NOMO-1 treated with DMSO at 0.1 percent for 48 hours (cell line): ENCODE measurements around the gene PLCD1.

ENCODE experiments used
- DNase-seq: peaks from one replicate; lab custom pipeline; 2025; ENCODE audit not compliant: unreplicated experiment; lab: John Stamatoyannopoulos, UW

PLCD1 gene

DNA sequence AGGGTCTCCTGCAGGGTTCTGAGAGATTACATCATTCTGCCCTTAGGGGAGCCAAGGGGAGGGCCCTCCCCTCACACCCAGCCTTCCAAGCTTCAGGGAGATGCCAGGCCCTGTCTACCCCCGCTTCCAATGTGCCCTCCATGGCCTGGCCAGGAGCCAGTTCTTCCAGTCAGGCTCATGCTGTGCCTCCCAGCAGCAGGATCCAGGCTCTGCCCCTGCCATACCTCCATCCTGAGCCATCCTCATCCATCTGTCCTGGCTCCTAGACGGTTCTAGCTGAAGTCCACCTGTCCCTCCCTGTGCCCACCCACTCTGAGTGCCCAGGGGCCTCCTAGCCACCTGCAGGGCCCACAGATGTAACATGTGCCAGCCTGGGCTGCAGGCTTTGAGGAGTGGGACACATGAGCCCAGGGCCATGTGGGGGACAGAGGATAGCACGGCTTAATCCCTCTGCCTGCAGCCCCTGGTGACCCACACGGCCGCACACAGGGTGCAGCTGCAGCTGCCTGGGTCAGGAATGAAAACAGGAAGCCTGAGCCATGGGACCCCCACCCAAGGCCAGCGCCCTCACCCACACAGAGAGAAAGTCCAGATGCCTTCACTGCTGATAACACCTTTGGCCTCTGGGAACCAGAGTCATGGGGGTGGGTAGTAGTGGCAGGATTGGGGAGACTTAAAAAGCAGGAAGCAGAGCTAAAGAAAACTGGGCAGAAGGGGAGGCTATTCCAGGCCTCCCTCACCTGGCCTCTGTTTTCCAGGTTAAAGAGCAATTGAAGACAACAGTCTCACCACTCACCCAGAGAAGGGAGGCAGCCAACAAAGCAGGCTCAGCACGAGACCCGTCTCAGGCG is 11.8 kb downstream of the PLCD1 start:
- no peak for DNase-seq

DNA sequence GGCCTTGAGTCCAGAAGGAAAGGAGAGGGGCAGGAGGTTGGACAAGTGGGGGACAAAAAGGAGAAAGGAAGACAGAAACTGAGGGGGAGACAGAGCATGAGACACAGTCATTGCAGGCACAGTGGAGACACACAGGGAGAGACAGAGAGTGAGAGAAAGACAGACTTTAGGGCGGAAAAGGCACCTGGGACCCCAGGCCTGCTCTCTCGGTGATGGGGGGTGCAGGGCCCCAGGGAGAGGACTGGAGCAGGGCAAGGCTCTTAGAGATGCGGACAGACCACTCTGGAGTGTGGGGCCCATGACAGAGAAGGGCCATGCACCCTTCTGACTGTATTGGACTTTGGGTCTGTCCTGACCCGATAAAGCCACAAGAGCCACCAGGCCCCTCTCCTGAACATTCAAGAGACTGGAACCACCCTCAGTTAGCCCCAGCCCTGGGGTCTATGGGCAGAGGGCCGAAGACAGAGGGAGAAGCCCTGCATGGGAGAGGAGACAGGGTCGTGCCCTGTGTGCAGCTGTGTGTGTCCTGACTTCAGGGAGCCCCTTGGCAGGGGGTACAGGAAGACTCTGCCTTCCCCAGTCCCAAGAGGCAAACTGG is 12.5 kb downstream of the PLCD1 start:
- no peak for DNase-seq

DNA sequence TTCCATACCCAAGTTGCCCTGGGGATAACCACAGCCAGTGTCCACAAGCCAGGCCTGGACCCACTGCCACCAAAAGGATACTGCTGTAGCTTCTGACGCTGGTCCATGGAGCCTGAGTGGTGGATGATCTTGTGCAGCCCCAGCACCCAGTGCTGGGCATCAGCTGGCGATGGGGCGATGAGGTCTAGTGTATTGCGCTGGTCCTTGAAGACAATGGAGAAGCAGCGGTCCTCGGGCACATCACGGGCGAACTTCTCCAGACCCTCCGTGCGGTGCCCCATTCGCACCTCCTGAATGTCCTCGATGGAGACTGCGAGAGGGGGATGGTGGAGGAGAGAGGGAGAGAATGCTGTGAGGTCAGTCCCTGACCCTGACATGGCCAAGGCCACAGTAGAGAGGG is 13.0 kb downstream of the PLCD1 start:
- no peak for DNase-seq

DNA sequence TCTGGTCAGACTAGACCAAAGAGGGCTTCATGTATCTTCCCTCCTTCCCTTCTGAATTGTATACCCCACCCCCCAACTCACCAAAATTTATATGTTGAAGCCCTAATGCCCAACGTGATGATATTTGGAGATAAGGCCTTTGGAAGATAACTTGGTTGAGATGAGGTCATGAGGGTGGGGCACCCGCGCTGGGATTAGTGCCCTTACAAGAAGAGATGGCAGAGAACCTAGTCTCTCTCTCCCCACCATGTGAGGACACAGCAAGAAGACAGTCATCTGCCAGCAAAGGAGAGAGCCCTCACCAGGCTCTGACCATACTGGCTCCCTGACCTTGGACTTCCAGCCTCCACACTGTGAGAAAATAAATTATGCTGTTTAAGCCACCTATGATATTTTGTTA is 13.5 kb downstream of the PLCD1 start:
- DNase-seq = no peak

DNA sequence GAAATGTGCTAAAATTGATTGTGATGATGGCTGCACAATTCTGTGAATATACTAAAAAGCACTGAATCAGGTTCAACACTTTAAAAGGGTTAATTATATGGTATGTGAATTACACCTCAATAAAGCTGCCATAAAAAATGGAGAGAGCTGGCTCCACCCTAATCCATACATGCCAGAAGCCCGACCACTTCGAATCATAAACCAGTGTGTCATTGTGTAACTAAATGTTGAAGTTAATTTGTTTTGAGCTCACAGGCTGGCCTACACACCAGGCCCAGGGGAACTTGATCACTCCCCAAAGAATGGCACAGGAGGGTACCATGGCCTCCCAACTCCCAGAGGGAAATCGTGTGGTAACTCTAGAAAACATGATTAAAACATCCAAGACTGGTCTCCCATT is 14.0 kb downstream of the PLCD1 start:
- no peak for DNase-seq

DNA sequence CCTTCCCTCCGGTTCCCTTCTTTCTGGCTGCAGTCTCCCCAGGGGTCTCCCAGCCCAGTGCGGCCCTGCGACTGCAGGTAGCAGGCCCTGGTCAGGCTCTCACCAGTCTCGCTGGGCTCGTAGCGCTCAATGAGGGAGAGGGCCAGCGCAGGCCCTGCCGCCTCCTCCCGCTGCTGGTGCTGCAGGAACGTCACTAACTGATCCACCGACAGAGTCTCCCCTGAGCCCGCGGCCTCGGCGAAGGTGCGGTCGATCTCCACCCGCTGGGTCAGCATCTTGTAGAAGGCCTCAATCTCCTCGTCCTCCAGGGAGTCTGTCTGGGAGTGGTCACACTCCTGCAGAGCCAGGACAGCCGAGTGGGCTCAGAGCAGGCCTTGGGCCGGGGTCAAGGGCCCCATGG is 18.3 kb downstream of the PLCD1 start:
- no peak for DNase-seq

DNA sequence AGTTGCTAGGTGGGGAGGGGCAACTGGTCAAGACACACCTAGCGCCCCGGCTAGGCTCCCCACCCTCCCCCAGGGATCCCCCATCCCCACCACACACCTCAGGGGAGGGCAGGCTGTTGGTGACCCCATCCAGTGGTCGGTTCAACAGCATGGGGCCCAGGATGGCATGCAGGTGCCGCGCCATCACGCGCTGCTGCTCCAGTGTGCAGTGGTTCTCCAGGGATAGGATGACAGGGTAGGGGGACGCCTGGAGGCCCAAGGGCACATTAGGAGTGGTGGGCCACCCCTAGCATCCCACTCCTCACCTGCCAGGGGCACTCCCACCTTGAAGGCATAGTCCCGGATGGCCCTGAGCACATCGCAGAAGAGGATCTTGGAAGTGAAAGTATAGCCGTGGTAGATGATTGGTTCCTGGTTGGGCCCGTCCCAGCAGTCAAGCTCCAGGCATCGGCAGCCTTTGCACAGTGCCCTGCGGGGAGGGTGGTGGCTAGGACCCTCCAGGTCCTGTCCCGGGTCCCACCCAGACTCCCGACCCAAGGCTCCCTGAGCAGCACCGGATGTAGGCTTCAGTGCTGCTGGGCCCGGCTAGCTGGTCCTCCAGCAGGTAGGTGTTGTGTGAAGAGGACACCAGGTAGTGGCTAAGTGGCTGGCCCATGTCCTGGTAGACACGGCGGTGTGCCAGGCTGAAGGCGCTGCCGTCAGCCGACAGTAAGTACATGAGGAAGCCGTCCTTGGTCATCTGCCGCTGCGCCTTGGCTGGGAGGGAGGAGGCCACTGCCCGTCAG is 19.4 kb downstream of the PLCD1 start:
- DNase-seq = peak; percentile 36

DNA sequence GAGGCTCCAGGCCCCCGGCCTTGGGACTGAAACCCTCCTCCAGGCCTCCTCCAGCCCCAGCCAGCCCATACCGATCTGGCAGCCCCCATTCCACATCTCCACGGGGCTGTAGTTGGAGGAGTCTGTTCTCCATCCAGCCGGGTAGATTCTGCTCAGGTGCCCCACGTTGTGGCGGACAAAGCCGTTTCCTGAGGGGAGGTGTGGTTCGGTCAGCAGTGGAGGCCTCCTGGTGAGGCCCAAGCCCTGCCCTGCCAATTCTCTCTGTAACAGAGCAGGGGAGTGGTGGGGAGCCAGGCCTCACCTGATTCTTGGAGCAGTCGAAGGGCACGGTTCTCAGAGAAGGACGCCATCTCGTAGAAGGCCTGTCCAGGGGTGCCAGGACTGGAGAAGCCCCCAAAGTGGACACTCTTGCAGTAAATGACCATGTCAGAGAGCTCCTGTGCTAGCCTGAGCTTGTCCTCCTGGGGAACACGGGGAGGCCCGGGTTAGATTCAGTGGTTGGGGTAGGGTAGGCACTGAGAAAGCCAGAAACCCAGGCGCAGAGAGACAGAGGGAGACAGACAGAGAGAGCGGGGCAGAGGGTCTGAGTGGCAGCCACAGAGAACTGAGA is 20.4 kb downstream of the PLCD1 start:
- no peak for DNase-seq

DNA sequence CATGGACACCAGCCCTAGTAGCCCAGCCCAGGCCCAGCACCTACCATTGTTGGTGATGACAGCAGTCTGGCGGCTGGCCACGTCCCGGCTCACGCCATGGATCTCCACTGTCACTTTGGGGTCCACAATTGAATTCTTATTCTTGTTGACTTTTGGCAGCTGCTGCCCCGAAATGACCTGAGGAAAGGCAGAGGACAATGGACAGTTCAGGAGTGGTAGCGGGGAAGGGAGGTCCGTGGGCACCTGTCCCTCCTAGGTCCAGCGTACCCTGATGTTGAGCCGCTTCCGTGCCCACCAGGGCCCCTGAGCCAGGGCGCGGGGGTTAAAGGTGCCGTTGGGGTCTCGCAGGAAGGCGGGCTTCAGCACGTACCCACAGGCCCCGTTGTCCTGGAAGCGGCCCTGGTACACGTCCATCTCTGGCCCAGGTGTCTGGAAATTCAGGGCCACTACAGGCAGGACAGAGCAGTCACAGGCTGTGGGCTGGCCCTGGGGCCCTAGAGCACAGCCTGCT is 21.2 kb downstream of the PLCD1 start:
- DNase-seq = no peak

DNA sequence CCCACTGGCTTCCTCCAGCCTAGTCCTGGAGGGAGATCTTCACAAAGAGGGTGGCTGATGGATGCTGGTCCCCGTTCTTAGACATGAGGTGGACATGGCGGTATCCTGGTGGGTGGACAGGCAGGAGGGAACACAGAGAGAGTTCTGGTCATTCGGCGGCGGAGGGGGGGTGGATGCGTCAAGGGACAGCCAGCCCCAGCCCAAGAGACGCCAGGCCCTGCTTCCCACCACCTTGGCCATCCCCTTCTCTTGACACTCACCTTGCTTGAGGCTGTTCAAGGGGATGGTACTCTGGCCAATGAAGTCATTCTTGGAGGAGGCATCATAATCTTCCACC is 21.7 kb downstream of the PLCD1 start:
- DNase-seq = no peak

DNA sequence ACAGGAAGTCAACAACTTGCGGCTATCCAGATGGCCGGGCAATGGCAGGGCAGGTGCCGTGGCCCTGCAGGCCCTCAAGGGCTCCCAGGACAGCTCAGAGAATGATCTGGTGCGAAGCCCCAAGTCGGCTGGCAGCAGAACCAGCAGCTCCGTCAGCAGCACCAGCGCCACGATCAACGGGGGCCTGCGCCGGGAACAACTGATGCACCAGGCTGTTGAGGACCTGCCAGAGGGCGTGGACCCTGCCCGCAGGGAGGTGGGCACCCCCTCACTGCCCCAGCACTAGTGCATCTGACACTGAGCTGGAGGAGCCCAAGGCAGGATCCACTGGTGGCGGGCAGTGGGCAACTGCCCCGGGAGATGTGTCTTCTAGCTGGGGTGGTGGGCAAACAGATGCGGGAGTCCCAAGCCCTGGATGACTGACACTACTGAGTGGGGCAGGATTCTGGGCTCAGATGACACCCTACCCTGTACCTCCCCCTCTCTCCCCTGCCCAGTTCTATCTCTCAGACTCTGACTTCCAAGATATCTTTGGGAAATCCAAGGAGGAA is 22.9 kb downstream of the PLCD1 start:
- no peak for DNase-seq

DNA sequence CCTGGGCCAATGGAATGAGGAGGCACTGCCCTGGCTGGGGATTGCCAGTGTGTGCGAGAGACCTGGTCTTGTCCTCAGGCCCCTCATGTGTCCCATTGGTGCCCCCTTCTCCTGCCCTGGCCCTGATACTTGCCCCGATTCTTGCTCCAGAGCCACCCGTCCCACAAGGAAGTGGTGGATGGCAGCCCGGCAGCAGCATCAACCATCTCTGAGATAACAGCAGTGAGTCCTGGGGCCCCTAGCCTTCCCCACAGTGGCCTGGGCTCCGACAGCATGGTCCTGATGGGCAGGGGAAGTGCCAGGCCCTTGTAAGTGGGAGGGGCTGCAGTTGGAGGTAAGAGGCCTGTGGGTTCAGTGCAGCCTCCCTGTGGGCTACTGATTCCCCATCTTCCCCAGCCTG is 23.4 kb downstream of the PLCD1 start:
- DNase-seq = no peak

DNA sequence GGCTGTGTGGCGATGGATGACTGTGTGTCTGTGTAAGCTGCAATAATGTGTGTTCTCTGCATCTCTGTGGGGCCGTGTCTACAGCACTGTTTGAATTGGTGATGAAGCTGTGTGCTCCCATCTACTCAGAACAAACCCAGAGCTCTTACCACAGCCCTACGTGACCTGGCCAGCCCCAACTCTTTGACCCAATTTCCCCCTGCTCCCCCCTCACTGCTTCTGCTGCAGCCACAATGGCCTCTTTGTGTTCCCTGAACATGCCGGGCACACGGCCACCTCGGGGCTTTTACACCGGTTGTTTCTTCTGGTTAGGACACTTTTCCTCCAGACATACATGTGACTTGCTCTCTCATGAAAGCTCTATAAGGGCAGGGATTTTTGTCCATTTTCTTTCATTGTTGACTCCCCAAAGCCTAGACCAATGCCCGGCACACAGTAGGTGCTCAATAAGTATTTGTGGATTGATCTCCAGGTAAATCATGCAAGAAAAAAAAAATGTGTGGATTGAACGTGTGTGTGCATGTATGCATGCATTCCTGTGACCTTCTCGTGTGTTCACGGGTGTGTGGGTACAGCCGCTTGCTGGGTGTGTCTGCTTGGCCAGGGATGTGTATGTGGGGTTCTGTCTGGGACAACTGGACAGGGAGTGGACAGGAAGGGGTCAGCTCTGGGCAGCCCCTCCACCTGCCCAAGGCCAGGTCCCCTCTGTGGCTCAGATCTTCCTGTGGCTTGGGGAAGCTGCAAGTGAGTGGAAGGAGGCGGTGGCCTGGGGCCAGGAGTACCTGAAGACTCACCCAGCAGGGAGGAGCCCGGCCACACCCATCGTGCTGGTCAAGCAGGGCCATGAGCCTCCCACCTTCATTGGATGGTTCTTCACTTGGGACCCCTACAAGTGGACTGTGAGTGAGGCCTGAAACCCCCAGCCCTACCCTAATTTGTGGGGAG is 24.1 kb downstream of the PLCD1 start:
- no peak for DNase-seq

DNA sequence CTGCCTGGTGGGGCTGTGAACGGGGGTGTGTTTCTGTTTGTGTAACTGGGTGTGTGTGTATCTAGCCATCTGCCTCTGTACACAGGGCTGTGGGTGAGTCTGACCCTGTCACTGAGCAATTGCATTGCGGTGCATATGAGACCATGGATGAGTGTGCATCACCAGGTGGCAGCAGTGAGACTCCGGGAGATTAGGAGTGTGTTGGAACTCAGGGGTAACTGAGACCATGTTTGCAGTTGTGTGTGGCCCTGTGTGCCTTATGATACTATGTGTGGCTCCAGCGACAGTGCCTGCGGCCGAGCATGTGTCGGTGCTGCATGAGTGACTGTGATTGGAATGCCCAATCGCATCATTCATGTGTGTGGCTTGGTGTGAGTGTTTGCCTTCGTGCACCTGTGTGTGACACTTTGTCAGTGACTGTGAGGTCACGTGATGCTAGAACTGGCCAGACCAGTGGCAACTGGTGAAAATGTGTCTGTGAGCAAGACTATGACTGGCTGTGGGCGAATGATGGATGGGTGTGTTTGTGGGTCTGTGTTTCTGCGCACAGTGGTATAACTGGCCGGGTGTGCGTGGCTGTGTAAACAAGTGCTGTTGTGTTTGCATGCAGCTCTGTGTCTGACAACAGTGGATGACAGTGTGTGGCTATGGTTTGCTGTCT is 24.9 kb downstream of the PLCD1 start:
- DNase-seq = peak; percentile 32

DNA sequence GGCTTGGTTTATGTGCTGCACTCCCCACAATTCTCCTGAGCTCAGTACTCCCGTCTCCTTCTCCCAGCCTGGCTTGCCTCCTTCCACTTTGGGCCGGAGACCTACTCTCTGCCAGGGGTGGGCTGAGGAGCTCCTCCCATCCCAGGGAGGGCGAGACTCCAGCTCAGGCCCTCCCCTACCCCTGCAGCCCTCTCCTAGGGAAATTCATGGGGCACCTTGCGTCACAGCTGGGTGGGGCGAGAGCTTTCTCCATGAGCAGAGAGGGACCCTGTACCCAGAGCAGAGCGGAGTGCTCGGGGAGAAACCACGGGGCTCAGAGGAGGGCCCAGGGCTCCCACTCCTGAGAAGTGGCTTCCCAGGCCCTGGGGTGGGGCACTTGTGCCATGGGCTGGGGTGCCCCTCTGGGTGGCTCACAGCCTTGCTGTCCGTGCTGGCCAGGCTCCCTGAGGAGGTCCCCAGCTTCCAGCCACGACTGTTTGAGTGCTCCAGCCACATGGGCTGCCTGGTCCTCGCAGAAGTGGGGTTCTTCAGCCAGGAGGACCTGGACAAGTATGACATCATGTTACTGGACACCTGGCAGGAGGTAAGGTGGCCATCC is 25.5 kb downstream of the PLCD1 start:
- no peak for DNase-seq

DNA sequence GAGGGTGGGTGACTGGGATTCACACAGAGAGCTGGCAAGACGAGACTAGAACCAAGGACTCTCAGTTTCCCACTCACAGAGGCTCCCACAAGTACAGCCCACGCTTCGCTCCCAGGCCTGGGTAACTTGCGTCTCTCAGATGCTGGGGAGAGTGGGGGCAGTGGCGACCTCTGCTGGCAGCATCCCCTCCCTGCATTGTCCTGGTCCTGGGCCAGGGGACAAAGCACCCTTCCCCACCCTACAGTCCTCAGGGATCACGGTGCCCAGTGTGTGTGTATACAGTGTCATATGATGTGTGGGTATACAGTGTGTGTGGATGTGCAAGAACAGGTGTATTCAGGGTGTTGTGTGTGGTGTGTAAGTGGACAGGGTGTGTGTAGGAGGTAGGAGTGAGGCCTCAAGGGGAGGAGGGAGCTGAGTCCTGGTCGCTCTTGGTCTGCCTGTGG is 26.0 kb downstream of the PLCD1 start:
- DNase-seq = no peak

DNA sequence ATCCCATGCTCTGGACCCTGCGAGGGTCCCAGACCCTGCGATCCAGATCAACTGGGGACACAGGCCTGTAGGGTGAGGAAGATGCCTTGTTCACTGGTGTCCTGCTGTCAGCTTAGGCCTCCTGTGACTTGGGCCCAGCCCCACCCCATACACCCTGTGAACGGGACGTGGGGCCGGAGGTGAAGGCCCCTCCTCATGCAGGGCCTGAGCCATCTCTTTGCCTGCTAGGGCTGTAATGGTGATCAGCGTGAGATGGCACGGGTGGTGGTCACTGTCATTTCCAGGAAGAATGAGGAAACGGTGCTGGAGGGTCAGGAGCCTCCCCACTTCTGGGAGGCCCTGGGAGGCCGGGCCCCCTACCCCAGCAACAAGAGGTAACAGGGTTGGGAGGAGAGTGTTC is 26.5 kb downstream of the PLCD1 start:
- DNase-seq = no peak

DNA sequence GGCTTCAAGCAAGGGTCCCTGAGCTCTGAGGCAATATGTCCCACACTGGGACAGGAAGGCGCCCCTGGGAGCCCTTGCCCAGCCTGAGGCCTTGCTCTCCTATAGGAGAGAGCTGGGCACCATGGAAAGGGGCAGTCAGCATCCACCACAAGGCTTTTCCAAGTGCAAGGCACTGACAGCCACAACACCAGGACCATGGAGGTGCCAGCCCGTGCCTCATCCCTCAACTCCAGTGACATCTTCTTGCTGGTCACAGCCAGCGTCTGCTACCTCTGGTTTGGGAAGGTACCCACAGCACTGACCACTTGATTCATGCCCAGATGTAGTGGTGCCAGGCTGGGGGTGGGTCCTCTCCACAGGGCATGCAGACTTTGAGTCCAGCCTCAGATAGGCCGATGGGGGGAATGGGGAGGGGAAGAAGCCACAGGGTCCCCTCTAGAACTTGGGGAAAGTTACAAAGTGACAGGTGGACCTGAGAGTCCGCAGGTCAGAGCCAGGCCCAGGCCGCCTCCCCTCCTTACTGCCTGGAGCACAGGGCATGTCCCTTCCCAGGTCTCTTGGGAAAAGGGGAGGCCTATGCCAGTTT is 27.1 kb downstream of the PLCD1 start:
- DNase-seq = no peak
